SK-N-SH (cell line): Measurements from ENCODE around the gene MXD3.

Experiments used
- CTCF ChIP-seq: fragments of 200-600 bp; sonication (generic); IDR thresholded peaks from 2 replicates; pipeline ENCODE4 v1.6.1; 2017; ENCODE audit warnings: antibody characterized with exemption, mild to moderate bottlenecking, moderate library complexity
- EZH2phosphoT487 ChIP-seq: fragments of 200-600 bp; sonication (generic); IDR thresholded peaks from 2 replicates; pipeline ENCODE4 v1.6.1; 2017; ENCODE audit warnings: low read depth, mixed run types, mild to moderate bottlenecking, antibody characterized with exemption, moderate library complexity, borderline replicate concordance
- FOXM1 ChIP-seq: IDR thresholded peaks from 2 replicates; pipeline ENCODE4 v1.4.0; 2012; ENCODE audit warnings: low read depth, mild to moderate bottlenecking
- GABPA ChIP-seq: IDR thresholded peaks from 2 replicates; pipeline ENCODE4 v1.4.0; 2012; ENCODE audit warnings: low read depth, mild to moderate bottlenecking
- MXI1 ChIP-seq: IDR thresholded peaks from 2 replicates; pipeline ENCODE4 v1.6.1; 2012; ENCODE audit warnings: mild to moderate bottlenecking, low read depth, low read length, improper control_type of control experiment
- POLR2AphosphoS5 ChIP-seq: IDR thresholded peaks from 2 replicates; pipeline ENCODE4 v1.6.1; 2012; ENCODE audit warnings: low read depth, low read length
- RCOR1 ChIP-seq: fragments of 150-350 bp; IDR thresholded peaks from 2 replicates; pipeline ENCODE4 v1.6.1; 2017; ENCODE audit warnings: antibody characterized with exemption, low read length
- TAF1 ChIP-seq: IDR thresholded peaks from 2 replicates; pipeline ENCODE4 v1.6.1; 2012; ENCODE audit warnings: low read depth, mild to moderate bottlenecking, low read length, moderate library complexity, borderline replicate concordance
- TF ChIP-seq, protein P1 (sequence below): IDR thresholded peaks from 2 replicates; pipeline ENCODE4 v1.4.0; 2012; ENCODE audit warnings: low read depth, borderline replicate concordance

GRCh38 chr5:177310332-177310731, 1.4 kb downstream of the MXD3 start:
- TF ChIP-seq, protein P1, sequence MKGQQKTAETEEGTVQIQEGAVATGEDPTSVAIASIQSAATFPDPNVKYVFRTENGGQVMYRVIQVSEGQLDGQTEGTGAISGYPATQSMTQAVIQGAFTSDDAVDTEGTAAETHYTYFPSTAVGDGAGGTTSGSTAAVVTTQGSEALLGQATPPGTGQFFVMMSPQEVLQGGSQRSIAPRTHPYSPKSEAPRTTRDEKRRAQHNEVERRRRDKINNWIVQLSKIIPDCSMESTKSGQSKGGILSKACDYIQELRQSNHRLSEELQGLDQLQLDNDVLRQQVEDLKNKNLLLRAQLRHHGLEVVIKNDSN, result no peak
- TF ChIP-seq CTCF, result no peak
- TF ChIP-seq FOXM1, result no peak
- TF ChIP-seq MXI1, result no peak
- TF ChIP-seq TAF1, result no peak
- no peak for TF ChIP-seq POLR2AphosphoS5
- TF ChIP-seq RCOR1, result no peak
- TF ChIP-seq EZH2phosphoT487, result no peak
- no peak for TF ChIP-seq GABPA
